ENCODE results near the gene DBH. TPM values are rescaled to one million over a fixed set of nuclear protein-coding genes. Genes with fewer than 3 reads are reported as not detected.

Gene DBH
- total RNA-seq, 1 experiment from 2014 or later = not detected

GRCh38 chr9:133657120-133657661 lies 21.0 kb downstream of the DBH start (continued):
- no peak for TF ChIP-seq TCF7L2 (IDR thresholded peaks at IDR 0.05; ENCODE audit: borderline replicate concordance, extremely low read depth, insufficient read depth, insufficient read length)
- no peak for TF ChIP-seq MAX (IDR thresholded peaks at IDR 0.05)

GRCh38 chr9:133658442-133659431 lies 22.6 kb downstream of the DBH start:
- RAD21 ChIA-PET (ENCODE audit: low non-redundant PET in 1 of 2, low total read pairs in 2 of 2, uncharacterized antibody in 2 of 2, unreplicated experiment in 2 of 2) = no interaction called here
- intact Hi-C loops (cut with micrococcal nuclease) = no loop called here
- CTCF ChIA-PET = no interaction called here

GRCh38 chr9:133659516-133659915 lies 23.4 kb downstream of the DBH start:
- H3K9me3 ChIP-seq (ENCODE audit: control insufficient read depth in 1 of 2, insufficient read depth in 1 of 2, low read depth in 1 of 2, low read length in 2 of 2) = no peaks in the 10 kb centered on the region
- H4K20me1 ChIP-seq (ENCODE audit: insufficient read depth) = no peaks in the 10 kb centered on the region
- ChIA-PET POLR2A (no interaction called here), RAD21 (ENCODE audit: low non-redundant PET in 1 of 2, low total read pairs in 2 of 2, uncharacterized antibody in 2 of 2, unreplicated experiment in 2 of 2) (no interaction called here), CTCF (no interaction called here)
- H2AFZ ChIP-seq (ENCODE audit: low read depth, low read length, poor library complexity, severe bottlenecking) = no peak overlapping the region
- DNase-seq (ENCODE audit: low read depth, low spot score) = no peak
- H3K27me3 ChIP-seq (ENCODE audit: insufficient read depth, low read length) = no peaks in the 10 kb centered on the region
- H3K9ac ChIP-seq (ENCODE audit: low read length) = no peak overlapping the region
- no TSS peak for BruUV-seq (replicated peaks)
- H3K4me3 ChIP-seq (replicated peaks in 1 of 2; ENCODE audit: low read depth in 1 of 2, low read length in 2 of 2) = no peak overlapping the region
- no peak for ATAC-seq
- TF ChIP-seq CEBPB (IDR thresholded peaks at IDR 0.05; ENCODE audit: low read depth) (no peak), CTCF (IDR thresholded peaks at IDR 0.05 in 2 of 3, conservative IDR thresholded peaks at IDR 0.05 in 1 of 3; ENCODE audit: borderline replicate concordance in 1 of 3, insufficient read depth in 1 of 3, low read depth in 2 of 3, low read length in 2 of 3) (no peak), ELF1 (IDR thresholded peaks at IDR 0.05; ENCODE audit: borderline replicate concordance, low read depth) (no peak), ZBTB33 (IDR thresholded peaks at IDR 0.05; ENCODE audit: extremely low read depth, insufficient replicate concordance, low read length) (no peak)
- H3K36me3 ChIP-seq (ENCODE audit: control insufficient read depth in 1 of 2, insufficient read depth in 2 of 2, low read length in 2 of 2) = no peaks in the 10 kb centered on the region
- intact Hi-C loops (cut with micrococcal nuclease) = no loop called here
- H3K9me2 ChIP-seq (ENCODE audit: insufficient read depth) = no peaks in the 10 kb centered on the region
- H3K27ac ChIP-seq (ENCODE audit: low read depth, low read length) = no peak overlapping the region
- H3K4me2 ChIP-seq (ENCODE audit: low read length) = peak overlapping the region; percentile 77
- no peaks in the 10 kb centered on the region for H3K79me2 ChIP-seq (ENCODE audit: insufficient read depth, low read length)
- peaks cover 17 to 20% of the 10 kb centered on the region in 2 experiments for H3K4me1 ChIP-seq (ENCODE audit: control insufficient read depth in 1 of 2, insufficient read depth in 2 of 2, low read length in 2 of 2)

More at GRCh38 chr9:133658442-133659431, 22.6 kb downstream of the DBH start:
- no peaks in the 10 kb centered on the region for H3K27me3 ChIP-seq (ENCODE audit: insufficient read depth, low read length)
- no peak overlapping the region; the same call in 1 of the 2 replicates for H3K27ac ChIP-seq (ENCODE audit: low read depth, low read length)
- no peaks in the 10 kb centered on the region for H4K20me1 ChIP-seq (ENCODE audit: insufficient read depth)
- no TSS peak for BruUV-seq (replicated peaks)
- H3K4me2 ChIP-seq (ENCODE audit: low read length) = peak overlapping the region; percentile 77
- peak overlapping the region; percentile 20 to 48 for H3K4me3 ChIP-seq (replicated peaks in 1 of 2; ENCODE audit: low read depth in 1 of 2, low read length in 2 of 2)
- no peaks in the 10 kb centered on the region for H3K9me2 ChIP-seq (ENCODE audit: insufficient read depth)
- DNase-seq (ENCODE audit: low read depth, low spot score) (peak; percentile 15), ATAC-seq (peak; percentile 95)
- H2AFZ ChIP-seq (ENCODE audit: low read depth, low read length, poor library complexity, severe bottlenecking) = peak overlapping the region; percentile 74
- peaks cover 17 to 20% of the 10 kb centered on the region in 2 experiments for H3K4me1 ChIP-seq (ENCODE audit: control insufficient read depth in 1 of 2, insufficient read depth in 2 of 2, low read length in 2 of 2)
- TF ChIP-seq TCF7L2 (IDR thresholded peaks at IDR 0.05; ENCODE audit: borderline replicate concordance, extremely low read depth, insufficient read depth, insufficient read length) = no peak
- peak; percentile 89 for TF ChIP-seq EGR1 (IDR thresholded peaks at IDR 0.05; ENCODE audit: low read depth)
- POLR2A ChIA-PET = no interaction called here
- no peaks in the 10 kb centered on the region for H3K9me3 ChIP-seq (ENCODE audit: control insufficient read depth in 1 of 2, insufficient read depth in 1 of 2, low read depth in 1 of 2, low read length in 2 of 2)
- no peaks in the 10 kb centered on the region for H3K36me3 ChIP-seq (ENCODE audit: control insufficient read depth in 1 of 2, insufficient read depth in 2 of 2, low read length in 2 of 2)
- no peaks in the 10 kb centered on the region for H3K79me2 ChIP-seq (ENCODE audit: insufficient read depth, low read length)
- 0 out of 2 replicates have a peak overlapping the region, but pooled peaks have one; percentile 7 for H3K9ac ChIP-seq (ENCODE audit: low read length)
